Sigmoid colon (tissue), 4 donors: ENCODE results near the gene B3GALNT1.

ENCODE experiments used
- POLR2AphosphoS5 ChIP-seq, 4 donors: sonication (generic); formaldehyde crosslinking; IDR thresholded peaks; one replicate each; pipeline ENCODE4 v1.6.1; 2017; ENCODE audit warnings: antibody characterized with exemption in 4 of 4
- TF ChIP-seq, protein P1 (sequence below), 4 experiments: fragments of 450-650 bp in 3 of 4; fragments of 200-600 bp in 1 of 4; IDR thresholded peaks; one replicate each; pipeline ENCODE4 v1.5.1; 2016 to 2019; ENCODE audit warnings: antibody characterized with exemption in 4 of 4, mild to moderate bottlenecking in 3 of 4, moderate library complexity in 2 of 4

DNA sequence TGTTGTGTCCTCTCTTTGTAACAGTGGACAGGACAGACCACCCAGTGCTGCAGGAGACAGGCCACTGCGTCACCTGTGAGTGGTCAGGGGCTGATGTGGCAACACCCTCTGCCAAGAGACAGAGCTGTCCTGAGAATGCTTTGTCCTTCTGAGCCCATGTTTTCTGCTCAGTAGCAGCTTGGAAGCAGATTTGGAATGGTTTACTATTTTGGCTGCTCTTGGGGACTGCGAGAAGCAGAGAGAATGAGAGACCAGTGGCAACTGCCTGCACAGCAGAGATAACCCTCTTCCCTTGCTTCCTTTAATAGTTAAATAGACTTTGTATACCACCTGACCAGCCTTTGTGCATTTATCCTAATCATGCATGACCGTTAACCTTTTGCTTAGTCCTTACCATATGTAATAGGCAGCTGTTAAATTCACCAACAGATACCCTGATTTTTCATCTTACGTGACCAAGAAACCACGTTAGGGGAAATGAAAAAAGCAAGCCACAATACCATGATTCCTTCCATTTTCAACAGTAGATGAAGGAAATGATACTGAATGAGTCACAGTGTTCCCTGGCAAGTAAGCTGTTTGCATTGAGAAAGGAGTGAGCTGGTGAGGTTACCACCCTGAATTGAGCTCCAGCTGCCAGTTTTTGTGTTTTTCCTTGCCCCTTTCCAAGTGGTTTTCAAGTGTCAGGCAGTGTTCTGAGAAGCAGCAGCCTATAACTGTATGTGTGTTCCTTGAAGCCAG is 35.5 kb downstream of the B3GALNT1 start:
- TF ChIP-seq, protein P1, sequence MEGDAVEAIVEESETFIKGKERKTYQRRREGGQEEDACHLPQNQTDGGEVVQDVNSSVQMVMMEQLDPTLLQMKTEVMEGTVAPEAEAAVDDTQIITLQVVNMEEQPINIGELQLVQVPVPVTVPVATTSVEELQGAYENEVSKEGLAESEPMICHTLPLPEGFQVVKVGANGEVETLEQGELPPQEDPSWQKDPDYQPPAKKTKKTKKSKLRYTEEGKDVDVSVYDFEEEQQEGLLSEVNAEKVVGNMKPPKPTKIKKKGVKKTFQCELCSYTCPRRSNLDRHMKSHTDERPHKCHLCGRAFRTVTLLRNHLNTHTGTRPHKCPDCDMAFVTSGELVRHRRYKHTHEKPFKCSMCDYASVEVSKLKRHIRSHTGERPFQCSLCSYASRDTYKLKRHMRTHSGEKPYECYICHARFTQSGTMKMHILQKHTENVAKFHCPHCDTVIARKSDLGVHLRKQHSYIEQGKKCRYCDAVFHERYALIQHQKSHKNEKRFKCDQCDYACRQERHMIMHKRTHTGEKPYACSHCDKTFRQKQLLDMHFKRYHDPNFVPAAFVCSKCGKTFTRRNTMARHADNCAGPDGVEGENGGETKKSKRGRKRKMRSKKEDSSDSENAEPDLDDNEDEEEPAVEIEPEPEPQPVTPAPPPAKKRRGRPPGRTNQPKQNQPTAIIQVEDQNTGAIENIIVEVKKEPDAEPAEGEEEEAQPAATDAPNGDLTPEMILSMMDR (IDR thresholded peaks at IDR 0.05), result no peak
- no peak for TF ChIP-seq POLR2AphosphoS5 (IDR thresholded peaks at IDR 0.05)
